HCT116 (cell line): ENCODE measurements around the gene TTC33. TPM values are rescaled to one million over a fixed set of nuclear protein-coding genes. Genes with fewer than 3 reads are reported as not detected.

Source experiments
- ATAC-seq: fragments of 200-7000 bp; cut with Tn5 transposase; 2 replicates; pipeline ENCODE4 v1.9.1; 2020; ENCODE audit warnings: mild to moderate bottlenecking, moderate library complexity
- BruUV-seq: library from RNA; stranded (reverse); fragments of 400-500 nt; replicated peaks from 2 replicates; lab custom pipeline; 2021; lab: Mats Ljungman, UMichigan
- CTCF ChIA-PET: fragments of 300-600 bp; sonication (Branson Sonifier 250); formaldehyde crosslinking; loops from one replicate; lab custom pipeline; 2021; ENCODE audit warnings: antibody characterized with exemption; lab: Charles Lee
- POLR2A ChIA-PET: fragments of 300-600, 350-600 bp; sonication (Branson Sonifier 250); formaldehyde crosslinking; loops from one replicate; lab custom pipeline; 2021; ENCODE audit warnings: antibody characterized with exemption; lab: Charles Lee
- RAD21 ChIA-PET, 2 experiments: fragments of 300-600 bp; sonication (Branson Sonifier 250); formaldehyde crosslinking; loops; one replicate each; lab custom pipeline; 2023; ENCODE audit warnings: low total read pairs in 2 of 2; ENCODE audit not compliant: uncharacterized antibody in 2 of 2, unreplicated experiment in 2 of 2, low non-redundant PET in 1 of 2; lab: Charles Lee
- DNase-seq: peaks from one replicate; pipeline ENCODE4 v3.0.0-alpha.2; 2010; ENCODE audit warnings: low read depth, low spot score
- H2AFZ ChIP-seq: fragments of 200-600 bp; shearing (Covaris generic), sonication (generic); 2 replicates; pipeline ENCODE4 v1.6.1; 2017; ENCODE audit warnings: low read depth, mixed run types, mixed read lengths, antibody characterized with exemption, low read length; ENCODE audit not compliant: poor library complexity, severe bottlenecking
- H3K27ac ChIP-seq: 2 replicates; pipeline ENCODE4 v1.5.1; 2012; ENCODE audit warnings: low read depth, low read length
- H3K27me3 ChIP-seq: fragments of 200-600 bp; sonication (generic); 2 replicates; pipeline ENCODE4 v1.6.1; 2016; ENCODE audit warnings: mixed run types, low read length, mixed read lengths; ENCODE audit not compliant: insufficient read depth
- H3K36me3 ChIP-seq, 2 experiments: fragments of 200-500 bp in 1 of 2; fragments of 200-600 bp in 1 of 2; sonication (Bioruptor generic) in 1 of 2; sonication (generic) in 1 of 2; 2 replicates each; pipeline versions ENCODE4 v1.5.1 to v1.6.1; 2014 to 2016; ENCODE audit warnings: low read length in 2 of 2, inconsistent platforms in 1 of 2, mixed read lengths in 1 of 2, mixed run types in 1 of 2; ENCODE audit not compliant: insufficient read depth in 2 of 2, control insufficient read depth in 1 of 2
- H3K4me1 ChIP-seq, 2 experiments: fragments of 200-600 bp in 1 of 2; sonication (generic) in 1 of 2; 2 replicates each; pipeline versions ENCODE4 v1.5.1 to v1.6.1; 2012 to 2017; ENCODE audit warnings: low read length in 2 of 2, inconsistent platforms in 1 of 2, mild to moderate bottlenecking in 1 of 2, mixed read lengths in 1 of 2, mixed run types in 1 of 2, moderate library complexity in 1 of 2; ENCODE audit not compliant: insufficient read depth in 2 of 2, control insufficient read depth in 1 of 2
- H3K4me2 ChIP-seq: fragments of 200-600 bp; sonication (generic); 2 replicates; pipeline ENCODE4 v1.6.1; 2017; ENCODE audit warnings: mixed run types, low read length, mixed read lengths
- H3K4me3 ChIP-seq, 2 experiments: fragments of 200-600 bp in 1 of 2; sonication (generic) in 1 of 2; replicated peaks in 1 of 2; 2 replicates each; pipeline ENCODE4 v1.5.1; 2011 to 2016; ENCODE audit warnings: low read length in 2 of 2, control low read depth in 1 of 2, low read depth in 1 of 2, mild to moderate bottlenecking in 1 of 2, mixed read lengths in 1 of 2, mixed run types in 1 of 2
- H3K79me2 ChIP-seq: fragments of 200-600 bp; sonication (generic); 2 replicates; pipeline ENCODE4 v1.6.1; 2017; ENCODE audit warnings: mild to moderate bottlenecking, mixed run types, low read length, moderate library complexity, mixed read lengths; ENCODE audit not compliant: insufficient read depth
- H3K9ac ChIP-seq: fragments of 200-600 bp; sonication (generic); 2 replicates; pipeline ENCODE4 v1.6.1; 2016; ENCODE audit warnings: low read length, mixed read lengths
- H3K9me2 ChIP-seq: fragments of 200-600 bp; sonication (generic), shearing (Covaris generic); 2 replicates; pipeline ENCODE4 v1.6.1; 2017; ENCODE audit warnings: mixed run types, mild to moderate bottlenecking, moderate library complexity; ENCODE audit not compliant: insufficient read depth
- H3K9me3 ChIP-seq, 2 experiments: fragments of 200-500 bp in 1 of 2; fragments of 200-600 bp in 1 of 2; sonication (Bioruptor generic) in 1 of 2; sonication (generic) in 1 of 2; 2 replicates each; pipeline ENCODE4 v1.6.1; 2014 to 2017; ENCODE audit warnings: low read length in 2 of 2, mixed read lengths in 2 of 2, inconsistent platforms in 1 of 2, low read depth in 1 of 2, mild to moderate bottlenecking in 1 of 2, mixed run types in 1 of 2, moderate library complexity in 1 of 2; ENCODE audit not compliant: control insufficient read depth in 1 of 2, insufficient read depth in 1 of 2
- H4K20me1 ChIP-seq: fragments of 200-600 bp; sonication (generic), shearing (Covaris generic); 2 replicates; pipeline ENCODE4 v1.6.1; 2017; ENCODE audit warnings: mixed run types, mild to moderate bottlenecking, moderate library complexity; ENCODE audit not compliant: insufficient read depth
- EGR1 ChIP-seq: IDR thresholded peaks from 2 replicates; pipeline ENCODE4 v1.6.1; 2012; ENCODE audit warnings: low read depth
- ELF1 ChIP-seq: IDR thresholded peaks from 2 replicates; pipeline ENCODE4 v1.6.1; 2012; ENCODE audit warnings: low read depth, borderline replicate concordance
- EZH2phosphoT487 ChIP-seq: fragments of 200-600 bp; IDR thresholded peaks from 2 replicates; pipeline ENCODE4 v1.6.1; 2018; ENCODE audit warnings: antibody characterized with exemption, borderline replicate concordance
- JUND ChIP-seq: IDR thresholded peaks from 2 replicates; pipeline ENCODE4 v1.6.1; 2012
- POLR2A ChIP-seq: IDR thresholded peaks from 2 replicates; pipeline ENCODE4 v1.7.0; 2011; ENCODE audit warnings: borderline replicate concordance; ENCODE audit not compliant: insufficient read depth, insufficient read length; ENCODE audit errors: extremely low read depth
- SIN3A ChIP-seq: IDR thresholded peaks from 2 replicates; pipeline ENCODE4 v1.6.1; 2012; ENCODE audit warnings: low read depth
- SP1 ChIP-seq: IDR thresholded peaks from 2 replicates; pipeline ENCODE4 v1.6.1; 2012; ENCODE audit warnings: low read depth
- SRF ChIP-seq: IDR thresholded peaks from 2 replicates; pipeline ENCODE4 v1.6.1; 2012; ENCODE audit warnings: low read depth
- TCF7L2 ChIP-seq: IDR thresholded peaks from 2 replicates; pipeline ENCODE4 v1.7.0; 2011; ENCODE audit warnings: borderline replicate concordance, inconsistent platforms; ENCODE audit not compliant: insufficient read depth, insufficient read length; ENCODE audit errors: extremely low read depth
- YY1 ChIP-seq: IDR thresholded peaks from 2 replicates; pipeline ENCODE4 v1.6.1; 2011; ENCODE audit warnings: low read length, low read depth, moderate library complexity, mild to moderate bottlenecking; ENCODE audit not compliant: insufficient replicate concordance; ENCODE audit errors: extremely low read depth
- ZFX ChIP-seq: fragments of 450-650 bp; IDR thresholded peaks from 2 replicates; pipeline ENCODE4 v1.6.1; 2017
- ZNF274 ChIP-seq: fragments of 200-500 bp; sonication (Bioruptor generic); IDR thresholded peaks from 2 replicates; pipeline ENCODE4 v1.6.1; 2014; ENCODE audit warnings: mild to moderate bottlenecking, low read depth, low read length, inconsistent platforms
- intact Hi-C: fragments of 100-400 bp; cut with micrococcal nuclease; formaldehyde crosslinking; loops from 2 replicates; pipeline ENCODE4 v1.10.0; 2022
- total RNA-seq: library from RNA; stranded (reverse); gene quantifications from one replicate; pipeline ENCODE4 v1.2.1, GENCODE V29; 2021; ENCODE audit not compliant: unreplicated experiment
- TF ChIP-seq, protein P1 (sequence below), 3 experiments: fragments of 200-600 bp in 1 of 3; sonication (generic) in 1 of 3; IDR thresholded peaks in 2 of 3; conservative IDR thresholded peaks in 1 of 3; 2 replicates each; pipeline ENCODE4 v1.5.1; 2012 to 2017; ENCODE audit warnings: low read depth in 2 of 3, low read length in 2 of 3, antibody characterized with exemption in 1 of 3, borderline replicate concordance in 1 of 3, control low read depth in 1 of 3, mild to moderate bottlenecking in 1 of 3, mixed read lengths in 1 of 3, mixed run types in 1 of 3, moderate library complexity in 1 of 3; ENCODE audit not compliant: insufficient read depth in 1 of 3
- TF ChIP-seq, protein P2 (sequence below): IDR thresholded peaks from 2 replicates; pipeline ENCODE4 v1.6.1; 2012; ENCODE audit warnings: low read depth

Gene TTC33
- total RNA-seq, 1 experiment from 2014 or later, result 14.5 TPM

- H4K20me1 ChIP-seq, result no peaks in the 10 kb centered on the region
- H3K27me3 ChIP-seq, result no peaks in the 10 kb centered on the region
- no peak for DNase-seq
- H3K9me3 ChIP-seq, result no peaks in the 10 kb centered on the region
- CTCF ChIA-PET, result no interaction called here
- RAD21 ChIA-PET, result no interaction called here
- BruUV-seq, result no TSS peak
- ATAC-seq, result no peak
- H3K4me1 ChIP-seq, result no peaks in the 10 kb centered on the region
- H2AFZ ChIP-seq, result no peak overlapping the region
- H3K27ac ChIP-seq, result no peak overlapping the region
- no peaks in the 10 kb centered on the region for H3K9me2 ChIP-seq
- no peak overlapping the region for H3K4me3 ChIP-seq
- TF ChIP-seq ZFX (no peak), ZNF274 (no peak), SIN3A (no peak), YY1 (no peak), ELF1 (no peak), JUND (no peak), EGR1 (no peak), TCF7L2 (no peak), SP1 (no peak), EZH2phosphoT487 (no peak), POLR2A (no peak), SRF (no peak)
- TF ChIP-seq, protein P1, sequence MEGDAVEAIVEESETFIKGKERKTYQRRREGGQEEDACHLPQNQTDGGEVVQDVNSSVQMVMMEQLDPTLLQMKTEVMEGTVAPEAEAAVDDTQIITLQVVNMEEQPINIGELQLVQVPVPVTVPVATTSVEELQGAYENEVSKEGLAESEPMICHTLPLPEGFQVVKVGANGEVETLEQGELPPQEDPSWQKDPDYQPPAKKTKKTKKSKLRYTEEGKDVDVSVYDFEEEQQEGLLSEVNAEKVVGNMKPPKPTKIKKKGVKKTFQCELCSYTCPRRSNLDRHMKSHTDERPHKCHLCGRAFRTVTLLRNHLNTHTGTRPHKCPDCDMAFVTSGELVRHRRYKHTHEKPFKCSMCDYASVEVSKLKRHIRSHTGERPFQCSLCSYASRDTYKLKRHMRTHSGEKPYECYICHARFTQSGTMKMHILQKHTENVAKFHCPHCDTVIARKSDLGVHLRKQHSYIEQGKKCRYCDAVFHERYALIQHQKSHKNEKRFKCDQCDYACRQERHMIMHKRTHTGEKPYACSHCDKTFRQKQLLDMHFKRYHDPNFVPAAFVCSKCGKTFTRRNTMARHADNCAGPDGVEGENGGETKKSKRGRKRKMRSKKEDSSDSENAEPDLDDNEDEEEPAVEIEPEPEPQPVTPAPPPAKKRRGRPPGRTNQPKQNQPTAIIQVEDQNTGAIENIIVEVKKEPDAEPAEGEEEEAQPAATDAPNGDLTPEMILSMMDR (IDR thresholded peaks at IDR 0.05 in 2 of 3, conservative IDR thresholded peaks at IDR 0.05 in 1 of 3; ENCODE audit: borderline replicate concordance in 1 of 3, insufficient read depth in 1 of 3, low read depth in 2 of 3, low read length in 2 of 3), result no peak
- TF ChIP-seq, protein P2, sequence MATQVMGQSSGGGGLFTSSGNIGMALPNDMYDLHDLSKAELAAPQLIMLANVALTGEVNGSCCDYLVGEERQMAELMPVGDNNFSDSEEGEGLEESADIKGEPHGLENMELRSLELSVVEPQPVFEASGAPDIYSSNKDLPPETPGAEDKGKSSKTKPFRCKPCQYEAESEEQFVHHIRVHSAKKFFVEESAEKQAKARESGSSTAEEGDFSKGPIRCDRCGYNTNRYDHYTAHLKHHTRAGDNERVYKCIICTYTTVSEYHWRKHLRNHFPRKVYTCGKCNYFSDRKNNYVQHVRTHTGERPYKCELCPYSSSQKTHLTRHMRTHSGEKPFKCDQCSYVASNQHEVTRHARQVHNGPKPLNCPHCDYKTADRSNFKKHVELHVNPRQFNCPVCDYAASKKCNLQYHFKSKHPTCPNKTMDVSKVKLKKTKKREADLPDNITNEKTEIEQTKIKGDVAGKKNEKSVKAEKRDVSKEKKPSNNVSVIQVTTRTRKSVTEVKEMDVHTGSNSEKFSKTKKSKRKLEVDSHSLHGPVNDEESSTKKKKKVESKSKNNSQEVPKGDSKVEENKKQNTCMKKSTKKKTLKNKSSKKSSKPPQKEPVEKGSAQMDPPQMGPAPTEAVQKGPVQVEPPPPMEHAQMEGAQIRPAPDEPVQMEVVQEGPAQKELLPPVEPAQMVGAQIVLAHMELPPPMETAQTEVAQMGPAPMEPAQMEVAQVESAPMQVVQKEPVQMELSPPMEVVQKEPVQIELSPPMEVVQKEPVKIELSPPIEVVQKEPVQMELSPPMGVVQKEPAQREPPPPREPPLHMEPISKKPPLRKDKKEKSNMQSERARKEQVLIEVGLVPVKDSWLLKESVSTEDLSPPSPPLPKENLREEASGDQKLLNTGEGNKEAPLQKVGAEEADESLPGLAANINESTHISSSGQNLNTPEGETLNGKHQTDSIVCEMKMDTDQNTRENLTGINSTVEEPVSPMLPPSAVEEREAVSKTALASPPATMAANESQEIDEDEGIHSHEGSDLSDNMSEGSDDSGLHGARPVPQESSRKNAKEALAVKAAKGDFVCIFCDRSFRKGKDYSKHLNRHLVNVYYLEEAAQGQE, result no peak
- TF ChIP-seq, all 23 proteins: peak for 0
- Histone ChIP-seq H3K9ac (no peak overlapping the region), H3K36me3 (no peaks in the 10 kb centered on the region), H3K4me2 (no peak overlapping the region), H3K79me2 (no peaks in the 10 kb centered on the region)
- intact Hi-C loops, result no loop called here
- POLR2A ChIA-PET, result no interaction called here
Observed at GRCh38 chr5:40499518-40500273, 256.1 kb downstream of the TTC33 start.
